Glutamatergic neuron (in vitro differentiated cells): ENCODE measurements around the gene PTPN5. TPM values are rescaled to one million over a fixed set of nuclear protein-coding genes. Genes with fewer than 3 reads are reported as not detected.

ENCODE experiments used
- DNase-seq: peaks from one replicate; pipeline ENCODE4 v3.0.0; 2022
- H3K27ac Mint-ChIP-seq: one replicate; pipeline ENCODE4 v1.8.0; 2020; ENCODE audit warnings: mild to moderate bottlenecking, mixed read lengths, inconsistent platforms; ENCODE audit not compliant: unreplicated experiment
- H3K27me3 Mint-ChIP-seq: one replicate; pipeline ENCODE4 v1.8.0; 2020; ENCODE audit warnings: mild to moderate bottlenecking, moderate library complexity, mixed read lengths, inconsistent platforms; ENCODE audit not compliant: unreplicated experiment
- H3K36me3 Mint-ChIP-seq: one replicate; pipeline ENCODE4 v1.8.0; 2020; ENCODE audit warnings: mild to moderate bottlenecking, mixed read lengths, inconsistent platforms; ENCODE audit not compliant: unreplicated experiment
- H3K4me1 Mint-ChIP-seq: one replicate; pipeline ENCODE4 v1.8.0; 2020; ENCODE audit warnings: mild to moderate bottlenecking, low read depth, mixed read lengths, inconsistent platforms; ENCODE audit not compliant: unreplicated experiment
- H3K4me3 Mint-ChIP-seq: one replicate; pipeline ENCODE4 v1.8.0; 2020; ENCODE audit warnings: mild to moderate bottlenecking, mixed read lengths, inconsistent platforms; ENCODE audit not compliant: unreplicated experiment
- H3K9me3 Mint-ChIP-seq: one replicate; pipeline ENCODE4 v1.8.0; 2020; ENCODE audit warnings: mild to moderate bottlenecking, moderate library complexity, mixed read lengths, inconsistent platforms; ENCODE audit not compliant: unreplicated experiment
- CTCF ChIP-seq: fragments of 200-600 bp; sonication (generic); IDR thresholded peaks from one replicate; pipeline ENCODE4 v1.5.0; 2021; ENCODE audit not compliant: partially characterized antibody, unreplicated experiment
- total RNA-seq: library from RNA; stranded (reverse); fragmentation: NEBNext Ultra II Directional; extraction: Animal tissue kit (Norgen Biotek cat#: 25700); gene quantifications from one replicate; pipeline ENCODE4 v1.2.1, GENCODE V29; 2021; ENCODE audit not compliant: unreplicated experiment

PTPN5 gene
- total RNA-seq, 1 donor from 2014 or later, result 25.8 TPM

GRCh38 chr11:18802381-18803257, 11.0 kb upstream of the PTPN5 start:
- H3K4me3 Mint-ChIP-seq, result no peak overlapping the region
- H3K36me3 Mint-ChIP-seq, result no peaks in the 10 kb centered on the region
- TF ChIP-seq CTCF, result no peak
- no peaks in the 10 kb centered on the region for H3K9me3 Mint-ChIP-seq
- peaks cover 3% of the 10 kb centered on the region for H3K27me3 Mint-ChIP-seq
- H3K27ac Mint-ChIP-seq, result no peak overlapping the region
- no peaks in the 10 kb centered on the region for H3K4me1 Mint-ChIP-seq
- peak; percentile 39 for DNase-seq

DNA sequence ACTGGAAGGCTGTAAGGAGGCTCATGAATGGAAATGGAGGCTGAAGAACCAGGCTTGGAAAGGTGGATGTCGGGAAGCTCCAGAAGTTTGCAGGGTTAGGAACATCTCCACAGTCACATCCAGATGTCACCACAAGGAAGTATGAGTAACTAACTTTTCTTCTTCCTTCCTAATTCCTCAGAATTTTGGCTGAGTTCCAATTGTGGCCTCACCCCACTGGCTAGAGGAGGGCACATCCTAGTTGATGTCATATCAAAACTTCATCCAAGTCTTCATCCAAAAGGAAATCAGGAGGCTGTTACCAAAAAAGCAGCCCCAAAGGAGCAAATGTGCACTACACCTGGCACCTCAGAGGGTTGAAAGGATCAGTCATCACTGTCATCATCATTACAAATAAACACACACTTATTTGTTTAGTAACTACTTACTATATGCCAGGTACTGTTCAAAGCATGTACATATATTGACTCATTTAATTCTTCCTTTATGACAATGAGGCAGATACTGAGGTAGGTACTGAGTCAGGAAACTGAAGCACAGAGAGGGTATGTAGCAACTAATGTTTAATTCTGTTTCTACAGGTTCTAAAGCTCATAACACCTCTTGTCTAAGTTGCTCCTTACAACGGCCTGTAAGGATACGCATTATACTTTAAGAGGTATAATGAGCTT, 7.3 kb upstream of the PTPN5 start:
- peaks cover 2% of the 10 kb centered on the region for H3K27me3 Mint-ChIP-seq
- H3K27ac Mint-ChIP-seq, result no peak overlapping the region
- no peak for DNase-seq
- no peaks in the 10 kb centered on the region for H3K4me1 Mint-ChIP-seq
- H3K9me3 Mint-ChIP-seq, result no peaks in the 10 kb centered on the region
- no peak for TF ChIP-seq CTCF
- no peak overlapping the region for H3K4me3 Mint-ChIP-seq
- H3K36me3 Mint-ChIP-seq, result no peaks in the 10 kb centered on the region

GRCh38 chr11:18794956-18795355, 3.4 kb upstream of the PTPN5 start:
- DNase-seq, result no peak
- no peak overlapping the region for H3K27ac Mint-ChIP-seq
- no peak for TF ChIP-seq CTCF
- peaks cover 6% of the 10 kb centered on the region for H3K27me3 Mint-ChIP-seq
- peaks cover 3% of the 10 kb centered on the region for H3K9me3 Mint-ChIP-seq
- no peaks in the 10 kb centered on the region for H3K4me1 Mint-ChIP-seq
- H3K4me3 Mint-ChIP-seq, result no peak overlapping the region
- H3K36me3 Mint-ChIP-seq, result no peaks in the 10 kb centered on the region

DNA sequence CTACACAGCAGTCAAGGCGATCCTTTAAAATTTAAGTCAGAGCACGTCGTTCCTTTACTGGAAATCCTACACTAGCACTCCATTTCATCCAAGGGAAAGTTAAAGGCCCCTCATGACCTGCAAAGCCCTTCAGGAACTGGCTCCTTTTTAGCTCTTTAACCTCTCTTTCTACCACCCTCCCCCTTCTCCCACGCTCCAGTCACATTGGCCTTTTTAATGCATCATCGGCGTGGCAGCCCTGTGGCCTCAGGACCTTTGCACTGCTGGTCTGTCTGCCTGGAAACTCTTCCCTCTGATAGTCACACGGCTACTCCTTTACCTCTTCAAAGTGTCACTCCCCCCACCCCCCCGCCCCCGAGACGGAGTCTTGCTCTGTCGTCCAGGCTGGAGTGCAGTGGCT, 1.2 kb upstream of the PTPN5 start:
- H3K9me3 Mint-ChIP-seq, result peaks cover 4% of the 10 kb centered on the region

More for the DNA sequence above, 1.2 kb upstream of the PTPN5 start:
- H3K4me1 Mint-ChIP-seq, result no peaks in the 10 kb centered on the region
- TF ChIP-seq CTCF, result no peak
- no peaks in the 10 kb centered on the region for H3K36me3 Mint-ChIP-seq
- H3K27ac Mint-ChIP-seq, result no peak overlapping the region
- peak overlapping the region; percentile 85 for H3K4me3 Mint-ChIP-seq
- DNase-seq, result no peak
- peaks cover 9% of the 10 kb centered on the region for H3K27me3 Mint-ChIP-seq
